HG02588 (cell line): ENCODE measurements around the gene CHID1.

Experiments used
- ATAC-seq: cut with Tn5 transposase; IDR thresholded peaks from one replicate; pipeline ENCODE4 v1.9.1; 2021; ENCODE audit warnings: mild to moderate bottlenecking, moderate library complexity; ENCODE audit not compliant: unreplicated experiment

CHID1 gene

DNA sequence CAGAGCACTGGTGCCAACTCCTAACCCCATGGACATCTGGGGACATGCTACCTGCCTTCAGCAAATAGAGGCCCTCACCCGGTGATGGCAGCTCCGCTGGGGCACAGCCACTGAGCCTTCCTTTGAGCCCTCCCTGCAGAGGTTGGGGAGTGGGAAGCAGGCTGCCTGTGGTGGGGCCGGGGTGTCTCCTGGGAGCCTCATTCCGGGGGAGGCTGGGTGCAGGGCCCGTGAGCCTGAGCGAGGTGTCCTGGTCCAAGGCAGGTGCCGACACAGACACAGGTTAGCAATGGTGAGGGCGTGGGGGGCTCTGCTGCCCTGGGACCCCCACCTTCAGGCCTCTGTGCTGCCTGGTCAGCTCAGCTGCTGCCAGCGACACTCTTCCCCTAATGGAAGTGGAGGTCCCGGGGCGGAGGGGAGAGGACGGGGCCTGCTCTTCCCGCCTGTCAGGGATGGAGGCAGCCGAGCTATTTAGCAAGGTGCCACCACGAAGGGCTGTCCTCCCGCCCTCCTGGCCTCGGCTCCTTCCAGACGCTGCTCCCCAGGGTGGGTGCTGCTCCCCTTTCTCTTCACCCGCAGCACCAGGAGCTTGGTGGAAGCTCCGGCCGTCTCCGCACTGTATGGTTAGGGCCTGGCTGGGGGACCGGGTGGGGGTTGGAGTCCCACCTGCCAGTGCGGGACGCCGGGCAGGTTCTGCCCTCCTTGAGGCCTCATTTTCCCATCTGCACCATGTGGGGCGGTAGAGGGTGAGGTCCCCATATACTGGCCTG, 56.7 kb downstream of the CHID1 start:
- ATAC-seq, result no peak

GRCh38 chr11:852762-853161, 57.8 kb downstream of the CHID1 start:
- ATAC-seq, result no peak

- ATAC-seq, result no peak
Observed at GRCh38 chr11:850775-851763, 59.5 kb downstream of the CHID1 start.

DNA sequence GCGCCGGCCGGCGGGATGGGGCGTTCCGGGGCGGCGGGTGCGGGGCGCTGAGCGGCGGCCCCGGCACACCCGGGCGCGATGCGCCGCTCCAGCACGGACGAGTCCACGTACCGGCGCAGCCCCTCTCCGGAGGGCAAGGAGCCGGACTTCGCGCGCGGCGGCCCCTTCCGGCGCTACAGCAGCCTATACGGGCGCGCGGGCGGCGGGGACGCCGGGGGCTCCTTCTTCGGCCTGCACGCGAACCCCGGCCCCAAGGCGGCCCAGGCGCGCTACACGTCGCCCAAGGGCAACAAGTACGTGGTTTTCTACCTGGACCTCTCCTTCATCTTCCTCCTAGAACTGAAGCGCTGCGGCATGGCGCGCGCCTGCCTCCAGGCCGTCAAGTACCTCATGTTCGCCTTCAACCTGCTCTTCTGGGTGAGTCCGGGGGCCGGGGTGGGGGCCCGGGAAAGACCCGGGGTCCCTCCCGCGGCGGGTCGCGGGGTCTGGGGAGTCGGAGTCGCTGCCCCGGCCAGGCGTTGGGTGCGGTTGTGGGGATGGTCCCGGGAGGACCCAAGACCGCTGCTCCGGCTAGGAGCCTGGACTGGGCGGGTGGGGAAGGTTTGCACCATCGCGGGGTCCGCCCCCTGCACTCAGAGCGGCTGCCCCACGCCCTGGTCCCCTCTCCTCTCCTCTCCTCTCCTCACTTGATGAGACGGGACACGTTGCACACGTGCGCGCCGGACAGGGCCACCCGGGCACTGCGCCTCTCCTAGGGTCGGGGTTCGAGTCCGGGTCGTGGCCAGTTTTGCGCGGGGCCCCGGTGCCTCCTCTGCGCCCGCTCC, 60.4 kb downstream of the CHID1 start:
- ATAC-seq, result no peak

DNA sequence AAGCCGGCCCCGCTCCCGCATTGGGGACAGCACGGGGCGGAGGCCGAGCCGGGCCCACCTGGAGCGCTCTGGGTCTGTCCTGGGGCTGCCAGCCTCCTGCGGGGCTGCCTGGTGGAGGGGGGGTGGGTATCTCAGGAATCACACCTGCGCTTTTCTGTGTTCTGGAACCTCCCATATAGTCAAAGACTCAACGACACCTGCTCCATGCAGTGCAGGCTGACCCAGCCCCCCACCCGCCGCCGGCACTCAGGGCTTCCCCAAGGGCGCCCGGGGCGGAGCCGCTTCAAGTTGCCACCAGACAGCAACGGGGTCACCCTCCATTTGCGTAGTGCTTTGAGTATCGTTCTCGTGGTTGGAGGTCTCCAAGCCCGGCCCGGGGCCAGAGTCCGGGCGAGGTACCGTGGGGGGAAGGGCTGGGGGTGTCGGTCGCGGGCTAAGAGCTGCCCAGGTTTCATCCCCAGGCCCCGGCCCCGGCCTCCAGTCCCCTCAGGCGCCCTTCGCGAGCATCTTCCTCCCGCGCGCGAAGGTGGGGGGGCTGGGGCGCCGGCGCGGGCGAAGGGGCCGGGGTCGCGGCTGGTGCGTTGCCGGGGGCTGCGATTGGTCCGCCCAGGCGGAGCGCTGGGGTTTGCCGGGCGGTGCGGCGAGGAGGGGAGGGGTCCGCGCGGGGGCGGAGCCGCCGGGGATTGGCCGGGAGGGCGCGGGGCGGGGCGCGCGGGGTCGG, 61.3 kb downstream of the CHID1 start:
- no peak for ATAC-seq

GRCh38 chr11:848380-848931, 62.2 kb downstream of the CHID1 start:
- ATAC-seq, result no peak

GRCh38 chr11:847876-848275, 62.7 kb downstream of the CHID1 start:
- no peak for ATAC-seq

DNA sequence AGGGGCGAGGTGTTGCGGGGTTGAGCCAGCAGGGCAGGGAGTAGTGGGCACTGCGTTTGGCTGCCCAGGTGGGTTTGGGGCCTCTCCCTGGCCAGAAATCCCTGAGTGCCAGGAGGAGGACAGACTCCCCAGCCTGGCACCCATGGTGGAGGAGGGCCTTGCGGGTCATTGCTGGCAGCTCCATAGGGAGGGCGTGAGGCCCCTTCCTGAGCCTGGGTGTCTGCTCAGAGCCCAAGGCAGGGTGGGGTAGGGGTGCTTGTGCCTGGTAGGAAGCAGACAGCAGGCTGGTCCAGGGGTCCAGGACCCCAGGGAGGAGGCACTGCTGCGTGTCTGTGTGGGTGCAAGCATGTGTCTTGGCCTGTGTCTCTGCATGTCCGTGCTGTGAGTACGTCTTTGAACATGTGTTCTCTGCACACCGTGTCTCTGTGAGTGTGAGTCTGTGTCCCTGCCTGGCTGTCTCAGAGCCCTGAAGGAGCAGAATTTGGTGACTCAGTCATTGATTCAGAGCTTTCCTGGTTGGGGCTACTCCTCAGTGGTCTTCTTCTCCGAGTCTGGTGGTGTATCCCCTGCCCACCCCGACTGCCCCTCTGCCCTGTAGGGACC, 64.0 kb downstream of the CHID1 start:
- no peak for ATAC-seq

- no peak for ATAC-seq
Observed at GRCh38 chr11:845872-846495, 64.6 kb downstream of the CHID1 start.

DNA sequence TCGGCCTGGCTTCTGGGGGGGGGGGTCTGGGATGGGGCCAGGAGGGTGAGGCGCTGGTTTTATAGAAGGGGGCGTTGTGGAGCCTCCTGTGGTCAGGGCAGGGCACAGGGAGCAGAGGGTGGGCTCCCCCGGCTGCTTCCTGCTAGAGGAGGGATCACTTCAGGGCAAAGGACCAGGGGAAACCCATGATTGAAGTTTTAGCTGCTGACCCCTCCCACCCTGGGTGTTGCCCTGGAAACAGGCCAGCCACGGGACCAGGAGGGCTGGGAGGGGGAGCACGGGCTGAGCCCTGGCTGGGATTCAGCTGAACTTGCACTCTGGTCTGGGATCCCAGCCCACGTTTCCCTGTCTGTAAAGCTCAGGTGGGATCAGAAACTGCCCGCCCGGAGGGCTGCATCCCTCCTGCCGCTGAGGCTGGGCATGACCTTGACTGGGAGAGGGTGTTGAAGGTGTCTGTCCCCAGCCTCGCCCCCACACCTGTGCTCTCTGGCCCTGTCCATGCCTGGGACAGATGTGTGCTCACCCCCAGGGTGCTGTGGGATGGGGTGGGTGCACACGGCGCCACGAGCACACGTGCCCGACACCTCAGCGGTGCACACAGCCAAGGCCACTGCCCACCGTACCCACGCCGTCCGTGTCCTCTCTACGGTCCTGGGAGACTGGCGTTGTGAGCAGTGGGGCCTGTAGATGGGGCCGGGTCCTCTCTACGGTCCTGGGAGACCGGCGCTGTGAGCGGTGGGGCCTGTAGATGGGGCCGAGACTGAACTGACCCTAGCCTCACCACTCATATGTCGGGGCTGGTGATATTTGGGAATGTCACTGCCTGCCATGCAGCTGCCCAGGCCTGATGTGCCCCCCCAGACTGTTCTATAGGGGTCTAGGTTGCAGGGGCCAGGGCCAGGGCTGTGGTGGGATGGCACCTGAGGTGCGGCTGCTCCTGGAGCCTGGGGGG, 65.6 kb downstream of the CHID1 start:
- no peak for ATAC-seq

- no peak for ATAC-seq
Observed at GRCh38 chr11:843818-844692, 66.6 kb downstream of the CHID1 start.

GRCh38 chr11:843086-843734, 67.4 kb downstream of the CHID1 start:
- ATAC-seq, result peak; percentile 10

DNA sequence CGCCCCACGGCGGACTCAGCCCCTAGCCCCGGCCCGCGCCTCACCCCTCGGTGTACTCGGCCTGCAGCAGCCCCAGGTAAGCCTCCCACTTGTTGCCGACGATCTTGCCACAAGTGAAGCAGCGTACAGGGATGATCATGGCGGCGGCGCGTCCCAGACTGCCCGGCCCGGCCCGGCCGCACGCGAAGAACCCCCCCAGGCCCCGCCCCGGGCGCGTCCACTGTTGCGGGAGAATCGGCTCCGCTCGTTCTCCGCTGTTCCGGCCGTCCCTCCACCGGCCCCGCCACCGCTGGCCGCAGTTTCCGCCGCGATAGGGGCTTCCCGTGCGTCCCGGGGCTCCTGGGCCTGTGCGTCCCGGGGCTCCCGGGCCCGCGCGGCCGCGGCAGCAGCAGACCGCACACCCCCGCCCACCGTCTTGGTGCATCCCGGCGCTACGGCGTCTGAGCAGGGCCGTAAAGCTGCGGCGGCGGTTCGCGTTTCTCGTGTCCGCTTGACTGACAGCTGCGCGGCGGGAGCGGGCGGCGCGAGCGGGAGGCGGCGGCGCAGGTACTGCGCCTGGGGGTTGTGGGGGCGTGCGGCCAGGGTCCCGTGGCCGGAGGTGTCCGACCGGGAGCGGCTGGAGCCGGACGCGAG, 68.1 kb downstream of the CHID1 start, which contains the start of the genes POLR2L and TSPAN4:
Gene POLR2L (minus strand): TSS at position 160 of the 633 bp plus-strand sequence. CDS start 21 bp downstream, at position 139.
Gene TSPAN4 (plus strand): TSS at position 483 of the 633 bp plus-strand sequence. CDS start 7,453 bp downstream, outside the sequence.
- ATAC-seq, result peak; percentile 64

DNA sequence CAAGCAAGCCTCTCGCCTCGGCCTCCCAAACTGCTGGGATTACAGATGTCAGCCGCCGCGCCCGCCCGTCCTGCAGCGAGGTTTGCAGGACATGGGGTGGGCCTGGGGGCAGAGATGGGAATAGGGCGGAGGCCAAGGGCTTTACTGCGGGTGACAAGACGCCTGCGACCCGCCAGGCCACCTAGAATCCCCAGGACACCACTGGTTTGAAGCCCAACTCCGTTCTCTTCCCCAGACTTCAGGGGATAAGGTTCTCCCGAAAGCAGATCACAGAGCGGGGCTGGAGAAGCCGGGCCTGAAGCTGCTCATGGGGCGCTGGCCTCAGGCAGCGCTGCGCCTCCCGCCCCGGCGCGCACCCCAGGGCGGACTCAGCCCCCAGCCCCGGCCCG, 68.6 kb downstream of the CHID1 start:
- no peak for ATAC-seq

- no peak for ATAC-seq
Observed at GRCh38 chr11:839875-840617, 70.6 kb downstream of the CHID1 start.
